K562 (cell line): Measurements from ENCODE around the gene BTBD17. TPM values are rescaled to one million over a fixed set of nuclear protein-coding genes. Genes with fewer than 3 reads are reported as not detected.

ENCODE experiments used
- ATAC-seq: fragments of 200-7000 bp; cut with Tn5 transposase; 3 replicates; pipeline ENCODE4 v1.9.1; 2020; ENCODE audit warnings: moderate library complexity
- BruUV-seq: library from RNA; stranded (reverse); fragments of 400-500 nt; replicated peaks from 2 replicates; lab custom pipeline; 2021; lab: Mats Ljungman, UMichigan
- CTCF ChIA-PET: fragments of 300-600 bp; formaldehyde crosslinking; extraction: SDS; loops from one replicate; lab custom pipeline; 2021; ENCODE audit warnings: low intra/inter-chr PET ratio; lab: Yijun Ruan, JAX
- POLR2A ChIA-PET: fragments of 300-600, 350-650 bp; sonication (Branson Sonifier 250); formaldehyde crosslinking; extraction: SDS; loops from one replicate; lab custom pipeline; 2021; ENCODE audit warnings: antibody characterized with exemption, inconsistent platforms; lab: Yijun Ruan, JAX
- DNase-seq, 4 experiments: peaks; one replicate each; pipeline versions ENCODE4 v3.0.0 to v3.0.0-alpha.2; 2011 to 2018; ENCODE audit warnings: low spot score in 3 of 4, mixed read lengths in 3 of 4; ENCODE audit errors: extremely low read depth in 1 of 4
- FAIRE-seq: peaks from 2 replicates; lab custom pipeline; 2011; peaks lifted over from hg19 to GRCh38; lab: Jason Lieb, UNC
- H2AFZ ChIP-seq: 2 replicates; pipeline ENCODE4 v1.6.0; 2011; ENCODE audit warnings: low read depth, low read length, control low read depth, inconsistent platforms
- H3K27ac ChIP-seq: fragments of 200-600 bp; 3 replicates; pipeline ENCODE4 v1.8.0; 2011; ENCODE audit warnings: low read depth, mild to moderate bottlenecking, control low read depth, inconsistent platforms, low read length, moderate library complexity, mixed read lengths; ENCODE audit errors: extremely low read depth
- H3K27me3 ChIP-seq, 2 experiments: fragments of 300-600 bp in 1 of 2; 2 replicates in 1 of 2; 3 replicates in 1 of 2; pipeline versions ENCODE4 v1.6.0 to v1.8.0; 2011; ENCODE audit warnings: inconsistent platforms in 2 of 2, low read length in 2 of 2, mild to moderate bottlenecking in 1 of 2, mixed read lengths in 1 of 2, moderate library complexity in 1 of 2; ENCODE audit not compliant: control insufficient read depth in 2 of 2, insufficient read depth in 2 of 2
- H3K36me3 ChIP-seq: fragments of 300-600 bp; 3 replicates; pipeline ENCODE4 v1.8.0; 2011; ENCODE audit warnings: mild to moderate bottlenecking, low read length, inconsistent platforms; ENCODE audit not compliant: control insufficient read depth, insufficient read depth
- H3K4me1 ChIP-seq, 2 experiments: fragments of 200-600 bp in 1 of 2; replicated peaks in 1 of 2; 2 replicates in 1 of 2; 3 replicates in 1 of 2; pipeline versions ENCODE4 v1.5.1 to v1.8.0; 2011; ENCODE audit warnings: inconsistent platforms in 2 of 2, low read length in 2 of 2, mild to moderate bottlenecking in 1 of 2, mixed read lengths in 1 of 2, moderate library complexity in 1 of 2; ENCODE audit not compliant: control insufficient read depth in 2 of 2, insufficient read depth in 2 of 2
- H3K4me2 ChIP-seq: 2 replicates; pipeline ENCODE4 v1.6.1; 2011; ENCODE audit warnings: low read length, control low read depth, inconsistent platforms, mixed read lengths; ENCODE audit not compliant: insufficient read depth
- H3K4me3 ChIP-seq: fragments of 200-600 bp; sonication (generic), shearing (Covaris generic); 2 replicates; pipeline ENCODE4 v1.5.1; 2016; ENCODE audit warnings: control low read depth, inconsistent platforms
- H3K79me2 ChIP-seq: fragments of 200-600 bp; 3 replicates; pipeline ENCODE4 v1.8.0; 2011; ENCODE audit warnings: low read length, inconsistent platforms; ENCODE audit not compliant: control insufficient read depth, insufficient read depth
- H3K9ac ChIP-seq, 2 experiments: 2 replicates each; pipeline versions ENCODE4 v1.6.0 to v1.6.1; 2011; ENCODE audit warnings: low read depth in 2 of 2, low read length in 2 of 2, control low read depth in 1 of 2, inconsistent platforms in 1 of 2, mild to moderate bottlenecking in 1 of 2, mixed read lengths in 1 of 2; ENCODE audit not compliant: insufficient read depth in 1 of 2
- H3K9me1 ChIP-seq: one replicate; pipeline ENCODE4 v1.6.0; 2011; ENCODE audit warnings: inconsistent platforms, mild to moderate bottlenecking, low read length, moderate library complexity; ENCODE audit not compliant: control insufficient read depth, insufficient read depth
- H3K9me3 ChIP-seq: replicated peaks from 2 replicates; pipeline ENCODE4 v1.5.1; 2011; ENCODE audit warnings: low read depth, low read length, inconsistent platforms; ENCODE audit not compliant: control insufficient read depth, insufficient read depth
- H4K20me1 ChIP-seq: replicated peaks from 2 replicates; pipeline ENCODE4 v1.6.1; 2011; ENCODE audit warnings: low read length, inconsistent platforms, mixed read lengths; ENCODE audit not compliant: control insufficient read depth, insufficient read depth
- E2F3 ChIP-seq: fragments of 250-450 bp; sonication (Bioruptor Pico); IDR thresholded peaks from 2 replicates; pipeline ENCODE4 v1.4.0; 2020; ENCODE audit warnings: mild to moderate bottlenecking
- HNRNPH1 ChIP-seq: fragments of 200-400 bp; formaldehyde crosslinking; optimal IDR thresholded peaks from 2 replicates; pipeline ENCODE3; 2017; ENCODE audit warnings: low read depth, mild to moderate bottlenecking, low read length, moderate library complexity
- MCM7 ChIP-seq, 2 experiments: fragments of 450-650 bp; IDR thresholded peaks; 2 replicates each; pipeline ENCODE4 v1.6.1; 2016 to 2018
- MEF2A ChIP-seq: IDR thresholded peaks from 2 replicates; pipeline ENCODE4 v1.6.1; 2011; ENCODE audit warnings: low read depth, mild to moderate bottlenecking, low read length, moderate library complexity; ENCODE audit not compliant: control insufficient read depth
- NRF1 ChIP-seq, 2 experiments: fragments of 450-650 bp; IDR thresholded peaks in 1 of 2; conservative IDR thresholded peaks in 1 of 2; 2 replicates each; pipeline ENCODE4 v1.6.1; 2014; ENCODE audit warnings: mild to moderate bottlenecking in 2 of 2
- POLR3G ChIP-seq: IDR thresholded peaks from 2 replicates; pipeline ENCODE4 v1.6.1; 2011; ENCODE audit not compliant: insufficient read length, insufficient replicate concordance; ENCODE audit errors: extremely low read depth
- RBM25 ChIP-seq: fragments of 200-400 bp; formaldehyde crosslinking; IDR thresholded peaks from 2 replicates; pipeline ENCODE4 v1.6.1; 2018; ENCODE audit warnings: low read length, low read depth, moderate library complexity; ENCODE audit not compliant: severe bottlenecking
- RHOXF2B ChIP-seq: fragments of 250-450 bp; sonication (Bioruptor Pico); conservative IDR thresholded peaks from 2 replicates; pipeline ENCODE4 v1.5.1; 2021
- THRAP3 ChIP-seq: fragments of 450-650 bp; IDR thresholded peaks from 2 replicates; pipeline ENCODE4 v1.6.1; 2016; ENCODE audit warnings: mild to moderate bottlenecking, inconsistent platforms, borderline replicate concordance
- ZNF253 ChIP-seq: fragments of 250-450 bp; sonication (Bioruptor Pico); conservative IDR thresholded peaks from 2 replicates; pipeline ENCODE4 v1.6.1; 2021; ENCODE audit warnings: mild to moderate bottlenecking
- ZNF764 ChIP-seq: fragments of 250-450 bp; sonication (Bioruptor Pico); IDR thresholded peaks from 2 replicates; pipeline ENCODE4 v1.4.0; 2020; ENCODE audit warnings: low read depth, mild to moderate bottlenecking, moderate library complexity
- WGBS: fragments of 100-300 bp; shearing (Covaris generic); methylation state at CpG from one replicate; pipeline ENCODE4 v1.1.6; 2016; ENCODE audit warnings: low coverage, mixed read lengths; ENCODE audit not compliant: insufficient coverage; ENCODE audit errors: missing lambda C conversion rate; 5-methylcytosine and 5-hydroxymethylcytosine counted together
- in situ Hi-C: fragments of 300-500 bp; cut with MboI; formaldehyde crosslinking; loops from 4 replicates; pipeline ENCODE4 v1.15.0; 2018; ENCODE audit warnings: inconsistent platforms, mixed read lengths
- intact Hi-C: fragments of 100-400 bp; cut with micrococcal nuclease; formaldehyde crosslinking; loops from 2 replicates; pipeline ENCODE4 v1.14.2; 2022
- polyA plus RNA-seq, 8 experiments: library from polyadenylated mRNA; depleted of rRNA in 4 of 8; stranded (reverse) in 5 of 8; unstranded in 3 of 8; fragments of >200 nt; fragmentation: Nextera tagmentation in 2 of 8; fragmentation: Illumina TruSeq in 1 of 8; extraction: Ambion mirVana in 2 of 8; extraction: Trizol in 1 of 8; gene quantifications; 2 replicates each; pipeline versions ENCODE4 v1.2.1 to v1.2.3, GENCODE V29; 2011 to 2014; ENCODE audit warnings: inconsistent platforms in 1 of 8, missing spikeins in 1 of 8
- total RNA-seq, 7 experiments: library from RNA; depleted of rRNA in 6 of 7; stranded (reverse); fragments of >200 nt in 6 of 7; fragmentation: Illumina TruSeq in 2 of 7; extraction: Trizol in 2 of 7; gene quantifications; 2 replicates each; pipeline versions ENCODE4 v1.2.1 to v1.2.3, GENCODE V29; 2011 to 2021; ENCODE audit warnings: low replicate concordance in 1 of 7
- TF ChIP-seq, protein P1 (sequence below): sonication (generic); formaldehyde crosslinking; IDR thresholded peaks from 2 replicates; pipeline ENCODE4 v1.8.1; 2023; ENCODE audit warnings: mild to moderate bottlenecking, missing genetic modification reagents

BTBD17 gene
- total and polyA plus RNA-seq, 9 of the 15 experiments (the other 6 are each of a cell fraction or from before 2014, with no cell fraction given): not detected

DNA sequence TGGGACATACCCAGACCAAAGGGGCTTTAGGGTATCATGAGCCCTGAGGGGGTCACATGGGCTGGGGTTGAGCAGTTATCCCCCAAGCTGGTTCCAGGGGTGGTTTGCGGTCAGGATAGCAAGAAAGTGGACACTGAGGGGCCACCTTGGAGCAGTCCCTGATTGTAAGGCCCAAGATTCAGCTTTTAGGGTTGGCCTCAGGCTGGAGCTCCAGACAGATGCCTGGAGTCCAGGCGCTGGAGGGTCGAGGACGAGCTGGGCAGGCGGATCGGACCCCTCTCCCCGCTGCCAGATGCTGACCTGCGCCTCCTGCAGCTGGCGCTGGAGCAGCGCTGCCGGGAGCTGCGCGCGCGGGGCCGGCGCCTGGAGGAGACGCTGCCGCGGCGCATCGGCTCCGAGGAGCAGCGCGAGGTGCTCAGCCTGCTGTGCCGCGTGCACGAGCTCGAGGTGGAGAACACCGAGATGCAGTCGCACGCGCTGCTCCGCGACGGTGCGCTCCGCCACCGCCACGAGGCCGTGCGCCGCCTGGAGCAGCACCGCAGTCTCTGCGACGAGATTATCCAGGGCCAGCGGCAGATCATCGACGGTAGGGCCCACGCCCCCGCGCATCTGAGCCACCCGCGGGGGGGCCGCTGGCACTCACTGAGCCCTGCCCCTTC is 10.0 kb downstream of the BTBD17 start (continued):
- TF ChIP-seq ZNF764 (CRISPR knock-in tag) (no peak), NRF1 (conservative IDR thresholded peaks at IDR 0.05 in 1 of 2, IDR thresholded peaks at IDR 0.05 in 1 of 2) (peak; percentile 72 to 79), E2F3 (CRISPR knock-in tag) (no peak), RHOXF2B (CRISPR knock-in tag) (no peak), MEF2A (no peak)
- TF ChIP-seq, protein P1, sequence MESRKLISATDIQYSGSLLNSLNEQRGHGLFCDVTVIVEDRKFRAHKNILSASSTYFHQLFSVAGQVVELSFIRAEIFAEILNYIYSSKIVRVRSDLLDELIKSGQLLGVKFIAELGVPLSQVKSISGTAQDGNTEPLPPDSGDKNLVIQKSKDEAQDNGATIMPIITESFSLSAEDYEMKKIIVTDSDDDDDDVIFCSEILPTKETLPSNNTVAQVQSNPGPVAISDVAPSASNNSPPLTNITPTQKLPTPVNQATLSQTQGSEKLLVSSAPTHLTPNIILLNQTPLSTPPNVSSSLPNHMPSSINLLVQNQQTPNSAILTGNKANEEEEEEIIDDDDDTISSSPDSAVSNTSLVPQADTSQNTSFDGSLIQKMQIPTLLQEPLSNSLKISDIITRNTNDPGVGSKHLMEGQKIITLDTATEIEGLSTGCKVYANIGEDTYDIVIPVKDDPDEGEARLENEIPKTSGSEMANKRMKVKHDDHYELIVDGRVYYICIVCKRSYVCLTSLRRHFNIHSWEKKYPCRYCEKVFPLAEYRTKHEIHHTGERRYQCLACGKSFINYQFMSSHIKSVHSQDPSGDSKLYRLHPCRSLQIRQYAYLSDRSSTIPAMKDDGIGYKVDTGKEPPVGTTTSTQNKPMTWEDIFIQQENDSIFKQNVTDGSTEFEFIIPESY (CRISPR knock-in tag): peak; percentile 73; the same call in 1 of the 2 replicates

DNA sequence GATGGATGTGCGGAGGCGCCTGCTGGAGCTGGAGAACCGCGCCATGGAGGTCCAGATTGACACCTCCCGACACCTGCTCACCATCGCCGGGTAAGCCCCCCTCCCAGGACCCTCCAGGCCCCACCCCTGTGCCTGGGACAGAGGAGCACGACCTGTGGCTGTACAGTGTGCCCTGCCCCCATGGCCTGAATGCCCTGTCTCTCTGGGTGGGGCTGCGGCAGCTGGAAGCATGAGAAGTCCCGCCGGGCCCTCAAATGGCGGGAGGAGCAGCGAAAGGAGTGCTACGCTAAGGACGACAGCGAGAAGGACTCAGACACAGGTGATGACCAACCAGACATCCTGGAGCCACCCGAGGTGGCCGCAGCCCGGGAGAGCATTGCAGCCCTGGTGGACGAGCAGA is 11.2 kb downstream of the BTBD17 start:
- intact Hi-C loops: no loop called here
- POLR2A ChIA-PET: no interaction called here

More for the DNA sequence above, 11.2 kb downstream of the BTBD17 start:
- no peak overlapping the region for H3K4me2 ChIP-seq
- no peak for DNase-seq
- H2AFZ ChIP-seq: no peak overlapping the region
- TF ChIP-seq MCM7 (IDR thresholded peaks at IDR 0.05) (no peak), ZNF253 (no peak), THRAP3 (no peak), HNRNPH1 (no peak), RBM25 (no peak), POLR3G (no peak)
- TF ChIP-seq, all 486 proteins: peak for 0
- Histone ChIP-seq H3K27me3 (peaks cover 53 to 95% of the 10 kb centered on the region in 2 experiments), H3K4me1 (peaks cover 0 to 32% of the 10 kb centered on the region in 2 experiments; a peak in 2 of 5 replicates), H3K36me3 (no peaks in the 10 kb centered on the region), H3K4me3 (no peak overlapping the region), H3K9me1 (no peaks in the 10 kb centered on the region), H3K9me3 (no peaks in the 10 kb centered on the region), H3K9ac (no peak overlapping the region), H3K79me2 (no peaks in the 10 kb centered on the region), H4K20me1 (peaks cover 7% of the 10 kb centered on the region; the same call in 1 of the 2 replicates), H3K27ac (no peak overlapping the region)
- in situ Hi-C loops: loop anchor here (5.0 kb wide), 1 partner anchor 138 kb away; the partner anchor contains the start of gene TTYH2
- CTCF ChIA-PET: no interaction called here
- ATAC-seq (no peak), FAIRE-seq (no peak)
- 14% methylated on average over 17 of the region's 20 CpGs for WGBS
- no TSS peak for BruUV-seq
